Activated T-helper 2 cell treated with anti-CD3 and anti-CD28 coated beads, Interferon-gamma antibody, Interleukin-2, Interleukin-4, amounts not matched to agents 10 μg/mL and 5 μg/mL and 100 μg/mL, durations not matched to agents 14 hours and 24 hours and 36 hours (primary cell): ENCODE data around the gene TEP1. TPM values are rescaled to one million over a fixed set of nuclear protein-coding genes. Genes with fewer than 3 reads are reported as not detected.
"Not testable (repeated sequence)": the region's sequence is repeated elsewhere in the genome, so short reads cannot be mapped to it uniquely, and the experiment has no call there.

Experiments
- DNase-seq: peaks from one replicate; pipeline ENCODE4 v3.0.0; 2021; ENCODE audit warnings: low spot score
- H3K27ac Mint-ChIP-seq: one replicate; pipeline ENCODE4 v1.8.0; 2021; ENCODE audit warnings: mixed read lengths
- H3K27me3 Mint-ChIP-seq: one replicate; pipeline ENCODE4 v1.8.0; 2021; ENCODE audit warnings: low read depth, mixed read lengths
- H3K36me3 Mint-ChIP-seq: one replicate; pipeline ENCODE4 v1.8.0; 2021; ENCODE audit warnings: low read depth, mixed read lengths
- H3K4me1 Mint-ChIP-seq: one replicate; pipeline ENCODE4 v1.8.0; 2021; ENCODE audit warnings: low read depth, mixed read lengths
- H3K4me3 Mint-ChIP-seq: one replicate; pipeline ENCODE4 v1.8.0; 2021; ENCODE audit warnings: low read depth, mild to moderate bottlenecking, moderate library complexity, mixed read lengths
- H3K9me3 Mint-ChIP-seq: one replicate; pipeline ENCODE4 v1.8.0; 2021; ENCODE audit warnings: mixed read lengths
- intact Hi-C: fragments of 100-400 bp; cut with micrococcal nuclease; formaldehyde crosslinking; loops from one replicate; pipeline ENCODE4 v1.15.1; 2023
- total RNA-seq: library from RNA; stranded (reverse); gene quantifications from 2 replicates; pipeline ENCODE4 v1.2.3, GENCODE V29; 2022

TEP1 gene
- total RNA-seq, 1 donor from 2014 or later: 32.7 TPM

DNA sequence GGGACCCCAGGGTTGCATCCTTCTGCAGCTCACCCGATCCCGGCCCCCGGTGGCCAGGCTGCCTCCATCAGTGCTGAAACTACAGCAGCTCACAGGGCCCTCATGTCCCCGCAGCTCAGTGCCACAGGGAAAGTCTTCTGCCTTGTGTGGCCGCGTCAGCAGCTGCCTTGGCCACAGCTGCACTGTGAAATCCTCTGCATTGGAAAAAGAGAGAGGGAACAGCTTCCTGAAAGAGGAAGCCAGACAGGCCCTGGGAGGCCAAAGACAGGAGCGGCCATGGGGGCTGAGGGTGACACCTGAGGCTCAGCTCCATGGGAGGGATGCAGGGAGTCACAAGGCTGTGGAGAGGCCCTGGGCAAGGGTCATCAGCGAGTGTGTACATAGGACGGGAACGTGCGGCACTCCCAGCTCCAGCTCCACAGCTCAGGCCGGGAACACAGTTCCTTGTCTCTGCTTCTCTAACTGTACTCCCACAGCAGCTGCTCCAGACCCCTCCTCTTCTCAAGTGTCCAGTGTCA is 37.2 kb downstream of the TEP1 start:
- no peaks in the 10 kb centered on the region for H3K27me3 Mint-ChIP-seq
- H3K4me1 Mint-ChIP-seq: no peaks in the 10 kb centered on the region
- H3K27ac Mint-ChIP-seq: no peak overlapping the region
- no peaks in the 10 kb centered on the region for H3K9me3 Mint-ChIP-seq
- H3K36me3 Mint-ChIP-seq: peaks cover 69% of the 10 kb centered on the region
- DNase-seq: no peak
- intact Hi-C loops: no loop called here
- no peak overlapping the region for H3K4me3 Mint-ChIP-seq

DNA sequence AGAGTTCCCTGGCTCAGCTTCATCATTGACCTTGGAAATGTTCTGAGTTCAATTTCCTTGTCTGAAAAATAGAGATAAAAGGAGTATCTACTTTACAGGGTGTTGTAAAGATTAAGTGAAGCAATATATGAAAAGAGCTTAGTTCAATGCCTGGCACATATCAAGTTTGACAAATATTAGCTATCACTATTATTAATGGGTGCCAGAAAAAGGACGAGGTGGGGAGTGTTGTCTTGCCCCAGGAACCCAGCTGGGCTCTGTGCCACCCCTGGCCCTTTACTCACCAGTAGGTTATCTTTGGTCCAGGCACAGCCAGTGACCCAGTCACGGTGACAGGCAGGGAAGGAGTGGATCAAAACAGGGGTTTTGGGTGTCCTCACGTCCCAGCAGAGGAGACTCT is 37.8 kb downstream of the TEP1 start:
- Mint-ChIP-seq H3K9me3 (no peaks in the 10 kb centered on the region), H3K27me3 (no peaks in the 10 kb centered on the region), H3K27ac (no peak overlapping the region)

DNA sequence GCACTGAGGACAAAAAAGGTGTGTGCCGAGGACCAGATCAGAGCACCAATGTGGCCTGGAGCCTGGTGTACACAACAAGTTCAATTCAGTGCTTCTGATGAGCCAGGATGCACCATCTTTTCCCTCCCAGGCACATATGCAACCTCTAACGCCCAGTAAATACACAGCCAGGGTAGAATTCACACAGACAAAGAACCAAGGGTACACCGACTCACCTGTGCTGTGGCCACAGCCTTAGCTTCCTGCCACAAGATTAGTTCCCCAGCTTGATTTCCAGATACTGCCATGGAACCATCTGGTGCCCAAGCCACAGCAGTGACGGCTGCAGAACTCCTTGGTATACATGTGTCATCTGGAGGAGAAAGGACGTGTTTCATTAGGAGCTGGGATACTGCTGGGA is 40.5 kb downstream of the TEP1 start:
- no peak overlapping the region for H3K27ac Mint-ChIP-seq
- H3K36me3 Mint-ChIP-seq: peaks cover 74% of the 10 kb centered on the region
- no peaks in the 10 kb centered on the region for H3K9me3 Mint-ChIP-seq
- intact Hi-C loops: no loop called here
- peaks cover 3% of the 10 kb centered on the region for H3K4me1 Mint-ChIP-seq
- no peak for DNase-seq
- no peak overlapping the region for H3K4me3 Mint-ChIP-seq
- H3K27me3 Mint-ChIP-seq: no peaks in the 10 kb centered on the region

More for the DNA sequence above, 37.8 kb downstream of the TEP1 start:
- Mint-ChIP-seq H3K36me3 (peaks cover 70% of the 10 kb centered on the region), H3K4me3 (no peak overlapping the region), H3K4me1 (no peaks in the 10 kb centered on the region)
- DNase-seq: no peak
- intact Hi-C loops: no loop called here

DNA sequence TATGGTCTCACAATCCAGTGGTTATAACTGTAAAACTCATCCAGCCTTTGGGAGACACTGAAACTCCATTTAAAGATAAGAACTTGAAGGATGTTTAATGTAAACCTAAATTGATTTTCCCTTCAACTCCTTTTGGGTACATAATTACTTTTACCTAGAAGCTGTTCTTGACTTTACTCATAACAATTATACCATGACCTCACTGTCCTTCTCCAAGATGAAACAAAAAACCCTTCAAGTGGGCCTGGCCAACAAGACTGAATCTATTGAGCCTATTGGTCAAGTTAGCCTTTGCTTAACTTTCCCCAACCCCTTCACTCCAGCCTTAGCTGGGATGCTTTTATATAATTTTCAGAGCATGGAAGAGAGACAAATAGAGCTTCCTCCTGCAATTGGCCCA is 47.4 kb downstream of the TEP1 start:
- Mint-ChIP-seq H3K36me3 (peaks cover 65% of the 10 kb centered on the region), H3K27me3 (no peaks in the 10 kb centered on the region), H3K4me1 (peaks cover 8% of the 10 kb centered on the region), H3K9me3 (no peaks in the 10 kb centered on the region), H3K27ac (no peak overlapping the region), H3K4me3 (no peak overlapping the region)
- intact Hi-C loops: loop anchor here (2.0 kb wide), 1 partner anchor 23 kb away; the partner anchor contains the start of gene PARP2
- DNase-seq: no peak

GRCh38 chr14:20358474-20358873 is 54.8 kb downstream of the TEP1 start:
- H3K27me3 Mint-ChIP-seq, H3K4me3 Mint-ChIP-seq, H3K9me3 Mint-ChIP-seq, H3K27ac Mint-ChIP-seq, DNase-seq, intact Hi-C loops, H3K4me1 Mint-ChIP-seq: not testable (repeated sequence)
- peaks cover 72% of the 10 kb centered on the region for H3K36me3 Mint-ChIP-seq

DNA sequence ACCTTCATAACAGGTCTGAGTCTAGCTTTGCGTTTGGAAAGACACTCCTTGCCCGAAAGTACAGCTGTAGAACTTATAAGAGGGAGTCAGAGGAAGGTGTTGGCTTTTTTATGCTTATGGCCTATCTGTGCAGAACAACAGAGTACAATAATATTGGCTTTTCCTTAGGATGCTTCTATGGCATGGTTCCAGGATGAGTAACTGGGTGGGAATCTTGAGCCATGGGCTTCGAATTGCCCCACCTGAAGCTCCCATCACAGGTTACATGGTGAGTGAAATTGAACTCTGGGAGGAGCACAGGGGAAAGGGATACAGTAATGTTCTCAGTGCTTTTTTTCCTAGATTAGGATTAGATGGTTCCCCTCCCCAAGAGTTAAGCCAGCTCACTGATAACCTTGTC is 56.9 kb downstream of the TEP1 start:
- H3K4me3 Mint-ChIP-seq: no peak overlapping the region
- H3K27ac Mint-ChIP-seq: no peak overlapping the region
- peaks cover 73% of the 10 kb centered on the region for H3K36me3 Mint-ChIP-seq
- peaks cover 2% of the 10 kb centered on the region for H3K4me1 Mint-ChIP-seq
- DNase-seq: no peak
- intact Hi-C loops: no loop called here
- no peaks in the 10 kb centered on the region for H3K27me3 Mint-ChIP-seq
- H3K9me3 Mint-ChIP-seq: no peaks in the 10 kb centered on the region

GRCh38 chr14:20350860-20351259 is 62.4 kb downstream of the TEP1 start:
- Mint-ChIP-seq H3K27ac (no peak overlapping the region), H3K4me3 (no peak overlapping the region), H3K27me3 (no peaks in the 10 kb centered on the region), H3K4me1 (peaks cover under 1% of the 10 kb centered on the region), H3K9me3 (no peaks in the 10 kb centered on the region), H3K36me3 (peaks cover 67% of the 10 kb centered on the region)
- intact Hi-C loops: no loop called here
- no peak for DNase-seq

- DNase-seq: no peak
- no peak overlapping the region for H3K27ac Mint-ChIP-seq
- intact Hi-C loops: no loop called here
- H3K4me3 Mint-ChIP-seq: no peak overlapping the region
- peaks cover 6% of the 10 kb centered on the region for H3K4me1 Mint-ChIP-seq
- no peaks in the 10 kb centered on the region for H3K27me3 Mint-ChIP-seq
- H3K9me3 Mint-ChIP-seq: no peaks in the 10 kb centered on the region
- H3K36me3 Mint-ChIP-seq: peaks cover 68% of the 10 kb centered on the region
Observed at GRCh38 chr14:20350282-20350681, 63.0 kb downstream of the TEP1 start.

DNA sequence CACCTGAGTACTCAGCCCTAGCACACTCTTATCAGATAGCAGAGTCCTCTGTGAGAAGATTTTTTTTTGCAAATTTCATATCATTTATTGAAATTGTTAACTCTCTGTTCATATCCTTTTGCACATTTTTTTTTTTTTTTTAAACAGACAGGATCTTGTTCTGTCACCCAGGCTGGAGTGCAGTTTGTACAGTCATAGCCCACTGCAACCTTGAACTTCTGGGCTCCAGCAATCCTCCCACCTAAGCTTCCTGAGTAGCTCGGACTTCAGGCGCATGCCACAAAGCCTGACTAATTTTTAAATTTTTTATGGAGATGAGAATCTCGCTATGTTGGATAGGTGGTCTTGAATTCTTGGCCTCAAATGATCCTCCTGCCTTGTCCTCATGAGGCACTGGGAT is 65.6 kb downstream of the TEP1 start:
- Mint-ChIP-seq H3K4me3 (no peak overlapping the region), H3K4me1 (peaks cover 13% of the 10 kb centered on the region), H3K27ac (no peak overlapping the region), H3K9me3 (no peaks in the 10 kb centered on the region), H3K36me3 (peaks cover 53% of the 10 kb centered on the region), H3K27me3 (no peaks in the 10 kb centered on the region)
- intact Hi-C loops: no loop called here
- no peak for DNase-seq

GRCh38 chr14:20346713-20347112 is 66.6 kb downstream of the TEP1 start:
- H3K27ac Mint-ChIP-seq: no peak overlapping the region
- intact Hi-C loops: no loop called here
- no peaks in the 10 kb centered on the region for H3K9me3 Mint-ChIP-seq
- H3K4me3 Mint-ChIP-seq: no peak overlapping the region
- DNase-seq: no peak
- peaks cover 13% of the 10 kb centered on the region for H3K4me1 Mint-ChIP-seq
- H3K36me3 Mint-ChIP-seq: peaks cover 43% of the 10 kb centered on the region
- no peaks in the 10 kb centered on the region for H3K27me3 Mint-ChIP-seq

GRCh38 chr14:20345366-20345765 is 67.9 kb downstream of the TEP1 start:
- no peaks in the 10 kb centered on the region for H3K9me3 Mint-ChIP-seq
- H3K4me1 Mint-ChIP-seq: peaks cover 13% of the 10 kb centered on the region
- peaks cover 37% of the 10 kb centered on the region for H3K36me3 Mint-ChIP-seq
- intact Hi-C loops: no loop called here
- no peaks in the 10 kb centered on the region for H3K27me3 Mint-ChIP-seq
- no peak overlapping the region for H3K4me3 Mint-ChIP-seq
- peak overlapping the region; percentile 72 for H3K27ac Mint-ChIP-seq
- DNase-seq: no peak

- peak overlapping the region; percentile 94 for H3K27ac Mint-ChIP-seq
- peaks cover 13% of the 10 kb centered on the region for H3K4me1 Mint-ChIP-seq
- peaks cover 29% of the 10 kb centered on the region for H3K36me3 Mint-ChIP-seq
- intact Hi-C loops: loop anchor here (1.0 to 2.0 kb wide), 9 partner anchors 11 to 339 kb away; partner anchors contain the start of genes APEX1, CCNB1IP1, PIP4P1 and PNP
- peaks cover 2% of the 10 kb centered on the region for H3K27me3 Mint-ChIP-seq
- no peak for DNase-seq
- peak overlapping the region; percentile 98 for H3K4me3 Mint-ChIP-seq
- H3K9me3 Mint-ChIP-seq: no peaks in the 10 kb centered on the region
Observed at GRCh38 chr14:20343862-20344220, 69.5 kb downstream of the TEP1 start.

DNA sequence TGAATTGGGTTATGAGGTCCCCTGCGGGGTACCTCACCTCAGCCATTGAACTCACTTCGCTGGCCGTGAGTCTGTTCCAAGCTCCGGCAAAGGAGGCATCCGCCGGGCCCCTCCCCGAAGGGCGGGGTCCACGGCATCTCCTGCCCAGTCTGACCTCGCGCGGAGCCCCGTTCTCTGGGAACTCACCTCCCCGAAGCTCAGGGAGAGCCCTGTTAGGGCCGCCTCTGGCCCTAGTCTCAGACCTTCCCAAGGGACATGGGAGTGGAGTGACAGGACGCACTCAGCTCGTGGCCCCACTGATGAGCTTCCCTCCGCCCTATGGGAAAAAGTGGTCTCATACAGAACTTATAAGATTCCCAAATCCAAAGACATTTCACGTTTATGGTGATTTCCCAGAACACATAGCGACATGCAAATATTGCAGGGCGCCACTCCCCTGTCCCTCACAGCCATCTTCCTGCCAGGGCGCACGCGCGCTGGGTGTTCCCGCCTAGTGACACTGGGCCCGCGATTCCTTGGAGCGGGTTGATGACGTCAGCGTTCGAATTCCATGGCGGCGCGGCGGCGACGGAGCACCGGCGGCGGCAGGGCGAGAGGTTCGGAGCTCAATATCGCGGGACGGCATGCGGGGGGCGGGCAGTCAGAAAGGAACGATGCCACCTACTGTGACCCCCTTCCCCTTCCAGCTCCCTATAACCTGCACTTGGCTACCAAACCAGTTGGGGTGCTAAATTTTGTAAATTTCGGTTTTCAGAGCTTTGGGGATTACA is 70.0 kb downstream of the TEP1 start, which contains the start of gene PARP2:
Gene PARP2, plus strand, starts transcription at position 544 of the 770 bp plus-strand sequence. Its CDS starts 7 bp downstream, at position 551.
- Mint-ChIP-seq H3K27me3 (peaks cover 3% of the 10 kb centered on the region), H3K4me1 (peaks cover 13% of the 10 kb centered on the region), H3K4me3 (peak within 1 kb of the TSS; percentile 98), H3K36me3 (peaks cover 27% of the 10 kb centered on the region), H3K9me3 (no peaks in the 10 kb centered on the region), H3K27ac (peak within 1 kb of the TSS; percentile 94)
- peak; percentile 94 for DNase-seq
- intact Hi-C loops: loop anchor here (1.0 to 2.0 kb wide), 9 partner anchors 10 to 340 kb away; partner anchors contain the start of genes APEX1, CCNB1IP1, PIP4P1 and PNP
